ENCODE results near the gene XYLT1. TPM values are rescaled to one million over a fixed set of nuclear protein-coding genes. Genes with fewer than 3 reads are reported as not detected.

Gene XYLT1
- total RNA-seq, 2 donors from 2014 or later = 14.4 to 31.3 TPM

DNA sequence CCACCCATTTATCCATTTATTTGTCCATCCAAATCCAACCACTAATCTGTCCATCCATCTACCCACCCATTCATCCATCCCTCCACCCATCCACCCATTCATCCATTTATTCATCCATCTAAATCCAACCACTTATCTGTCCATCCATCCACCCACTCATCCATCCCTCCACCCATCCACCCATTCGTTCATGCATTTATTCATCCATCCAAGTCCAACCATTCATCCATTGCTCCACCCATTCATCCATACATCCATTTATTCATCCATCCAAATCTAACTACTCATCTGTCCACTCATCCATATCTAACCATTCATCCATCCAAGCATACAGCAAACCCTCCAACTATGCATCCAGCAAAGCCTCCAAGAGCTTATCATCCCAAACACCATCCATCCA lies 267.3 kb downstream of the XYLT1 start:
- Histone ChIP-seq H3K27ac (no peak overlapping the region), H3K9me3 (no peaks in the 10 kb centered on the region), H3K27me3 (no peaks in the 10 kb centered on the region), H3K4me3 (no peak overlapping the region), H3K4me1 (peaks cover 0 to 12% of the 10 kb centered on the region in 2 donors), H3K36me3 (peaks cover 17% of the 10 kb centered on the region)
- TF ChIP-seq, protein P1, sequence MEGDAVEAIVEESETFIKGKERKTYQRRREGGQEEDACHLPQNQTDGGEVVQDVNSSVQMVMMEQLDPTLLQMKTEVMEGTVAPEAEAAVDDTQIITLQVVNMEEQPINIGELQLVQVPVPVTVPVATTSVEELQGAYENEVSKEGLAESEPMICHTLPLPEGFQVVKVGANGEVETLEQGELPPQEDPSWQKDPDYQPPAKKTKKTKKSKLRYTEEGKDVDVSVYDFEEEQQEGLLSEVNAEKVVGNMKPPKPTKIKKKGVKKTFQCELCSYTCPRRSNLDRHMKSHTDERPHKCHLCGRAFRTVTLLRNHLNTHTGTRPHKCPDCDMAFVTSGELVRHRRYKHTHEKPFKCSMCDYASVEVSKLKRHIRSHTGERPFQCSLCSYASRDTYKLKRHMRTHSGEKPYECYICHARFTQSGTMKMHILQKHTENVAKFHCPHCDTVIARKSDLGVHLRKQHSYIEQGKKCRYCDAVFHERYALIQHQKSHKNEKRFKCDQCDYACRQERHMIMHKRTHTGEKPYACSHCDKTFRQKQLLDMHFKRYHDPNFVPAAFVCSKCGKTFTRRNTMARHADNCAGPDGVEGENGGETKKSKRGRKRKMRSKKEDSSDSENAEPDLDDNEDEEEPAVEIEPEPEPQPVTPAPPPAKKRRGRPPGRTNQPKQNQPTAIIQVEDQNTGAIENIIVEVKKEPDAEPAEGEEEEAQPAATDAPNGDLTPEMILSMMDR (IDR thresholded peaks at IDR 0.05) = no peak
- DNase-seq (ENCODE audit: low spot score) = no peak

DNA sequence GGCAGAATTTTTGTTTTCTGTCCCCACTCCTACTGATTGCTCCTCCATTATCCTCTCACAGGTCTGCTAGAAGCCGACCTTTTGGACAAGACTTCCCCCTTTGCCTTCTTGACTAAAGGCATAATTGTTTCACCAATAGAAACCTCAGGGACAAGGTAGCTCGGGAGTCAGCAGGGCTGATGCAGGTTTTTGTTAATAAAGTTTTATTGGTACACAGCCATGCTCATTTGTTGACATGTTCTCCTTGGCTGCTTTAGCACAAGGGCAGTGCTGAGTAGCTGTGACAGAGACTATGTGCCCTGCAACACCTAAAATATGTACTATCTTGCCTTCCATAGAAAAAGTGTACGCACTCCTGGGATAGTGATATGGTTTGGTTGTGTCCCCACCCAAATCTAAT lies 271.6 kb downstream of the XYLT1 start:
- Histone ChIP-seq H3K4me1 (no peaks in the 10 kb centered on the region), H3K4me3 (no peak overlapping the region), H3K27me3 (no peaks in the 10 kb centered on the region), H3K36me3 (peaks cover 34% of the 10 kb centered on the region), H3K27ac (no peak overlapping the region), H3K9me3 (no peaks in the 10 kb centered on the region)
- no peak for DNase-seq (ENCODE audit: low spot score)
- TF ChIP-seq, protein P1 (IDR thresholded peaks at IDR 0.05) = no peak

DNA sequence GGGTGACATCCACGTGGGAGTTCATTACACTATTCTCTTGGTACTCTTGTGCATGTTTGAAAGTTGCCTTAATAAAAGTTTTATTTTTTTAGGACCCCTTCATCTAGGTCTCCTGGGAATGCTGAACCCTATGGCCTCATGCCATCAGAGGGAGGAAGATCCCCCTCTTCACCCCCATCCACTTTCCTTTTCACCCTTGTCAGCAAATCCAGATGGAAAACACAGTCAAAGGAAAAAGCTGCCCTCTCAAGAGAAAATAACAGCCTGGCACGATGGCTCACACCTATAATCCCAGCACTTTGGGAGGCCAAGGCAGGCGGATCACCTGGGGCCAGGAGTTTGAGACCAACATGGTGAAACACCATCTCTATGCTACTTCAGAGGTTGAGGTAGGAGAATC lies 274.2 kb downstream of the XYLT1 start:
- DNase-seq (ENCODE audit: low spot score) = no peak
- Histone ChIP-seq H3K27me3 (no peaks in the 10 kb centered on the region), H3K4me3 (no peak overlapping the region), H3K4me1 (no peaks in the 10 kb centered on the region), H3K27ac (no peak overlapping the region), H3K36me3 (peaks cover 34% of the 10 kb centered on the region), H3K9me3 (no peaks in the 10 kb centered on the region)
- TF ChIP-seq, protein P1 (IDR thresholded peaks at IDR 0.05) = no peak

DNA sequence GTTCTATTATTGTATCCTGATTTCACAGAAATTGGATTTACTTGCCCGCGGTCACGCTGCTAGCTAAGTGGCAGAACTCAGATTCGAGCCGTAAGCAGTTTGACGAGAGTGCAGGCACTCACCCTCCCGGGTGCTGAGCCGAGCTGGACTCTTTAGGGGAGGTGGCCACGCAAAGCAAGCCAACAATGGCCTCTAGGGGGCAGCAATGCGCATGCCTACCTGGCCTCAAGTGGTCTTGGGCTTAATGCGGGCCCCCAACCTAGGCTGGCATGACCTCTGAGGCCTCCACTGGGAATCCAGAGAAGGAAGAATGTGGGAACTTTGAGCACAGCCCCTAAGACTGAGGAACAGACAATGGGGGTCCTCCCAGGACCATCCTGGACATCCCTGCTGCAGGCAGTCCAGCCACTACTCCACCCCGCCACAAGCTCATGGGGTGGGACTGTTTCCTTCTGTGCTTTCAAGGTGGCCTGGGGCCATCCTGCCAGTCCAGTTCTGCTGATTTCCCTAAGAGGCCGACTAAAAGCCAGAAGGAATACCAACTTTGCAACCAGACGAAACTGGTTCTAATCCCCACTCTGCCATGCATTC lies 276.5 kb downstream of the XYLT1 start:
- Histone ChIP-seq H3K4me1 (no peaks in the 10 kb centered on the region), H3K36me3 (peaks cover 24% of the 10 kb centered on the region), H3K27me3 (no peaks in the 10 kb centered on the region), H3K9me3 (no peaks in the 10 kb centered on the region), H3K27ac (no peak overlapping the region), H3K4me3 (no peak overlapping the region)
- TF ChIP-seq, protein P1 (IDR thresholded peaks at IDR 0.05) = peak; percentile 56 to 76
- no peak for DNase-seq (ENCODE audit: low spot score)

DNA sequence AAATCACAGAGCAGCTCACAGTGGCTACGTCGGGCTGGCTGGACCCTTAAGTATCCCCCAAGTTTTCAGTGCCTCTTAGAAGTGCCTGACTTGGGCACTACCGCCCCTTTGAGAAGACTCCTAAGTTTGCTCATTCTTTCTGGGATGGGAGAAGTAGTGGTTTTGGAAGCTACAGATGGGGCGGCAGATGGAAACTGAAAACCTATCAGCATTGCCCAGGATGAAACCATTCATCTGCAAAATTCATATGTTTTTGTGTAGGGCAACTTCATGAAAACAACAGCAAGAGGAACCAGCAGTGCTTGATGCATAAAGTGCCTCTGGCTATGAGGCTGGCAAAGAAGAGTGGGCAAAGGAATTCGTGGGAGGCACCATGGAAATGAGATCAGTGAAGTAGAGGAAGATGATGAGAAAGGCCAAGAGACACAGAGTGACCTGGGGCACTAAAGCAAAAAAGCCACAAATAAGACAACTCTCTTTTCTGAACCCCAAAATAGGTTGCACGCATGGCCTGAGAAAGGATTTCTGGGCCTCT lies 277.1 kb downstream of the XYLT1 start:
- DNase-seq (ENCODE audit: low spot score) = no peak
- Histone ChIP-seq H3K9me3 (no peaks in the 10 kb centered on the region), H3K36me3 (peaks cover 18% of the 10 kb centered on the region), H3K4me3 (no peak overlapping the region), H3K27me3 (no peaks in the 10 kb centered on the region), H3K27ac (no peak overlapping the region), H3K4me1 (no peaks in the 10 kb centered on the region)
- TF ChIP-seq, protein P1 (IDR thresholded peaks at IDR 0.05) = no peak

DNA sequence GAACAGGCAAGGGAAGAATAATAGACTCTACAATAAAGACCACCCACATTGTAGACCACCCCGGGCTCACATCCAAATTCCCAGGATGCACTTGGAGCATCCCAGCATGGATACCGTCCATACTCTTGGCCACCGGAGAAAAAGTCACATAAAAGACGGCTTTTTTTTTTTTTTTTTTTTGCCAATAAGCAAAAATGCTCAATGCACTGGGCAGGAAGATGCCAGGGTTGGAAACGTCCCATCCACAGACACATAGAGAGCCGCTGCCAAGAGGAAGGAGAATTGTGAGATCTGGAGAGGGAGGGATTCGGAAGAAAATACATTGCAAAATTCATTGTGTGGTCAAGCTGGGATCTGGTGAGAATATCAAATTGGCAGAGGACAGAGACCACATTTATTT lies 286.7 kb downstream of the XYLT1 start:
- no peaks in the 10 kb centered on the region for H3K27me3 ChIP-seq
- no peak overlapping the region for H3K4me3 ChIP-seq
- DNase-seq (ENCODE audit: low spot score) = no peak
- TF ChIP-seq, protein P1 (IDR thresholded peaks at IDR 0.05) = no peak
- no peaks in the 10 kb centered on the region for H3K4me1 ChIP-seq
- no peaks in the 10 kb centered on the region for H3K36me3 ChIP-seq
- no peaks in the 10 kb centered on the region for H3K9me3 ChIP-seq
- H3K27ac ChIP-seq = no peak overlapping the region
